RWPE2 (cell line): ENCODE data around the gene NLRP1.

ENCODE experiments used
- ATAC-seq: fragments of 200-7000 bp; cut with Tn5 transposase; 3 replicates; pipeline ENCODE4 v1.9.1; 2021; ENCODE audit warnings: low read depth
- DNase-seq: peaks from one replicate; pipeline ENCODE4 v3.0.0-alpha.2; 2020; ENCODE audit warnings: low spot score
- H3K27ac ChIP-seq: fragments of 450-650 bp; 2 replicates; pipeline ENCODE4 v1.5.1; 2017; ENCODE audit warnings: mild to moderate bottlenecking; ENCODE audit not compliant: poor library complexity, severe bottlenecking
- H3K27me3 ChIP-seq: fragments of 250-450 bp; sonication (Bioruptor Pico); 2 replicates; pipeline ENCODE4 v1.5.1; 2021; ENCODE audit warnings: mild to moderate bottlenecking, moderate library complexity; ENCODE audit not compliant: insufficient read depth, poor library complexity, severe bottlenecking
- H3K36me3 ChIP-seq: fragments of 250-450 bp; sonication (Bioruptor Pico); 2 replicates; pipeline ENCODE4 v1.5.1; 2020; ENCODE audit warnings: low read depth, mild to moderate bottlenecking, moderate library complexity
- H3K4me1 ChIP-seq: fragments of 250-450 bp; sonication (Bioruptor Pico); 2 replicates; pipeline ENCODE4 v1.5.1; 2021; ENCODE audit warnings: mild to moderate bottlenecking, moderate library complexity; ENCODE audit not compliant: insufficient read depth, poor library complexity, severe bottlenecking
- H3K4me3 ChIP-seq: fragments of 250-450 bp; sonication (Bioruptor Pico); 2 replicates; pipeline ENCODE4 v1.5.1; 2021; ENCODE audit warnings: mild to moderate bottlenecking, moderate library complexity; ENCODE audit not compliant: severe bottlenecking
- H3K9me3 ChIP-seq: fragments of 250-450 bp; sonication (Bioruptor Pico); 2 replicates; pipeline ENCODE4 v1.5.1; 2021; ENCODE audit warnings: mild to moderate bottlenecking, moderate library complexity; ENCODE audit not compliant: severe bottlenecking
- TF ChIP-seq, protein P1 (sequence below): fragments of 450-650 bp; IDR thresholded peaks from one replicate; pipeline ENCODE4 v1.5.1; 2017; ENCODE audit warnings: mild to moderate bottlenecking, moderate library complexity; ENCODE audit not compliant: poor library complexity, severe bottlenecking

The NLRP1 gene

DNA sequence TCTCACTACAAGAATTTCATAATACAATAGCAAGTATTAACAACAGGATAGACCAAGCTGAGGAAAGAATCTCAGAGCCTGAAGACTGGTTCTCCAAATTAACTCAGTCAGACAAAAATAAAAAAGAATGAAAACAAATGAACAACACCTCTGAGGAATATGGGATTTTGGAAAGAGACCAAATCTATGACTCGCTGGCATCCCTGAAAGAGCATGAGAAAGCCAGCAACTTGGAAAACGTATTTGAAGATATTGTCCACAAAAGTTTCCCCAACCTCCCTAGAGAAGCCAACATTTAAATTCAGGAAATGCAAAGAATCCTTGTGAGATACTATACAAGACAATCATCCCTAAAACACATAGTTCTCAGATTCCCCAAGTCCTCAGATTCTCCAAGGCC, 20.9 kb downstream of the NLRP1 start:
- Histone ChIP-seq H3K27me3 (no peaks in the 10 kb centered on the region), H3K4me1 (no peaks in the 10 kb centered on the region), H3K4me3 (no peak overlapping the region), H3K36me3 (peaks cover 35% of the 10 kb centered on the region), H3K9me3 (no peaks in the 10 kb centered on the region), H3K27ac (no peak overlapping the region)
- TF ChIP-seq, protein P1, sequence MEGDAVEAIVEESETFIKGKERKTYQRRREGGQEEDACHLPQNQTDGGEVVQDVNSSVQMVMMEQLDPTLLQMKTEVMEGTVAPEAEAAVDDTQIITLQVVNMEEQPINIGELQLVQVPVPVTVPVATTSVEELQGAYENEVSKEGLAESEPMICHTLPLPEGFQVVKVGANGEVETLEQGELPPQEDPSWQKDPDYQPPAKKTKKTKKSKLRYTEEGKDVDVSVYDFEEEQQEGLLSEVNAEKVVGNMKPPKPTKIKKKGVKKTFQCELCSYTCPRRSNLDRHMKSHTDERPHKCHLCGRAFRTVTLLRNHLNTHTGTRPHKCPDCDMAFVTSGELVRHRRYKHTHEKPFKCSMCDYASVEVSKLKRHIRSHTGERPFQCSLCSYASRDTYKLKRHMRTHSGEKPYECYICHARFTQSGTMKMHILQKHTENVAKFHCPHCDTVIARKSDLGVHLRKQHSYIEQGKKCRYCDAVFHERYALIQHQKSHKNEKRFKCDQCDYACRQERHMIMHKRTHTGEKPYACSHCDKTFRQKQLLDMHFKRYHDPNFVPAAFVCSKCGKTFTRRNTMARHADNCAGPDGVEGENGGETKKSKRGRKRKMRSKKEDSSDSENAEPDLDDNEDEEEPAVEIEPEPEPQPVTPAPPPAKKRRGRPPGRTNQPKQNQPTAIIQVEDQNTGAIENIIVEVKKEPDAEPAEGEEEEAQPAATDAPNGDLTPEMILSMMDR: no peak
- ATAC-seq (no peak), DNase-seq (no peak)

DNA sequence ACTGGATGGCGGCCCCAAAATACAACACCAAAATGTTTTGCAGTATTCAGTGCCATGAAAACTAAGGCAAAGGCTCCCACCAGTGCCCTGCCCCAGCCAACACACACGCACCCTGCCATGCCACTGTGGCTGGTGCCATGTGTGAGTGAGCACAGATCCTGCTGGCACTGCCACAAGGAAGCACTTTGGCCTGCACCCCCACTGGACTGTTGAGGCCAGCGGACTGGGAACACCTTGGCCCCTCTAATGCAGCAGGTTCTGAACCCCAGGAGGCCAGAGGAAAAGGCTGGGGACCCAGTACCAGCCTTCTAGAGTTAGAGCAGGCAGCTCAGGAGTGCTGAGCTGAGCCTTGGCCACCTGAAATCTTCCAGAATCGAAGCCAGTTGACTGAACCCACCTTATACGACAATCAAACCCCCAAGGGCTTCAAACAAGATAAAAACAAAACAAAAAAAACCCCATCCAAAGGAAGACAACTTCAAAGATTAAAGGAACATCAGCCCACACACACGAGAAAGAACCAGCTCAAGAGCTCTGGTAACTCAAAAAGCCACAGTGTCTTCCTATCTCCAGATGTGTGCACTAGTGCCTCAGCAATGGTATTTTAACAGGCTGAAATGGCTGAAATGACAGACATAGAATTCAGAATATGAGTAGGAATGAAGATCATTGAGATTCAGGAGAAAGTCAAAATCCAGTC, 21.5 kb downstream of the NLRP1 start:
- no peaks in the 10 kb centered on the region for H3K4me1 ChIP-seq
- DNase-seq: no peak
- H3K9me3 ChIP-seq: no peaks in the 10 kb centered on the region
- no peak overlapping the region for H3K27ac ChIP-seq
- H3K36me3 ChIP-seq: peaks cover 34% of the 10 kb centered on the region
- no peaks in the 10 kb centered on the region for H3K27me3 ChIP-seq
- TF ChIP-seq, protein P1: no peak
- no peak for ATAC-seq
- H3K4me3 ChIP-seq: no peak overlapping the region

DNA sequence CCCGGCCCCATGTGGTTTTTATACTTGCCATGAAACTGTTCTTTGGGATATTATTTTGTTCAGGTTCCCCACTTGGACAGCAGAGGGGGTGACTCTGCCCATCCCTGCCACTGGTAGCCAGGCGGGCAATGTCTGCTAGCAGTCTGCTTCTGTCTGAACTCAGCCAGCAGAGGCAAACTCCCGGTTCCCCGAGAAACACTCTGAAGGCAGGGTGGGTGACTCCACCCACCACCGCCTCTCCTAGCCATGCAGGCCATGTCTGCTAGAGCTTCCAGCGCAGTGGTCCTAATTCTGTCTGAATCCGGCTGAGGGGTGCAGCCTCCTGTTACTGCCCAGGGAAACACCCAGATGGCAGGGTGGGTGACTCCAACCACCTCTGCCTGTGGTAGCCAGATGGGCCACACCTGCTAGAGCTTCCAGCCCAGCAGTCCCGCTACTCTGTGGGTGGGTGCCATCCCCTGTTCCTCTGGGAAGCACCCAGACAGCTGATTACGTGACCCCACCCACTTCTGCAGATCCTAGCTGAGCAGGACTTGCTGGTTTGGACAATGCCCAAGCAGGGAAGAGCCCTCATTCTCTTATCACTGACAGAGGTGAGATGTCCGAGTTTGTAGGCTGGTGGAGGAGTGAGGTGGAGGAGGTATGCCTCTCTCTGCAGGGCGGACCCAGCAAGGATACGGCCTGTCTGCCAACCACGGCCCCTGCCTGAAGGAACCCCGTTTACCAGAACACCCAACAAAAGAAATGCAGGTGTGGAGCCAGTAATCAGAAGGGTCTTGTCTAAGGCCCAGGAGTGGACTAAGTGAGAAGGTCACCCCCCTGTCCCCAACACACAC, 22.4 kb downstream of the NLRP1 start:
- H3K27me3 ChIP-seq: no peaks in the 10 kb centered on the region
- H3K4me1 ChIP-seq: no peaks in the 10 kb centered on the region
- H3K36me3 ChIP-seq: peaks cover 33% of the 10 kb centered on the region
- DNase-seq (no peak), ATAC-seq (no peak)
- no peaks in the 10 kb centered on the region for H3K9me3 ChIP-seq
- TF ChIP-seq, protein P1: no peak
- no peak overlapping the region for H3K27ac ChIP-seq
- H3K4me3 ChIP-seq: no peak overlapping the region

DNA sequence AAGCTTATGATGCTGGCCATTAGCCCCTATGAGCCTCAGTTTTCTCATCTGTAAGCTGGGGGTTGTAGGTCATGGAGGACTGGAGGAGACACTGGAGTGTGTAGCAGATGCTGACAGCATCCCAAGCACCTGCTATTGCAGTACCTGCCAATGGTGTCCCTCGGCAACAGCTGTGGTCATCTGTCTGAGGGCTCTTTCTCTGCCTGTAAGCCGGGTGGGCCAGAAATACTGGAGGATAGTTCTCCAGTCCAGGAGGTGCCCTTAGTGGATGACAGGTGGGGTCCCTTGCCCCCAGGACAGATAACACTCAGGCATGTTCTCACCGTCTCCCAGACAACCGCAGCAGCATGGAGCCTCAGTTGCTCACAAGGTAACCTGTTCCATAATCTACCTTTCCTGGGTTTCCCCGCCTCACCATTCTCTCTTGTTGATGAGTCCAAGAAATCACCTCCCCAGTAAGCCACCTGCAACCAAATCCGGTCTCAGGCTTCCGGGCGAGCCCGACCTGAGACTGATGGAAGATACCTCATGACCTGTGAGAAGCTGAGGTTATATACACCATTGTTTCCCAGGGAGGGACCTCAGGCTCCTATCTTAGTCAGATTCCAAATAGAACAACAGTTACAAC, 23.8 kb downstream of the NLRP1 start:
- no peak for DNase-seq
- TF ChIP-seq, protein P1: no peak
- Histone ChIP-seq H3K36me3 (peaks cover 30% of the 10 kb centered on the region), H3K4me3 (no peak overlapping the region), H3K9me3 (no peaks in the 10 kb centered on the region), H3K27me3 (no peaks in the 10 kb centered on the region), H3K27ac (no peak overlapping the region), H3K4me1 (no peaks in the 10 kb centered on the region)
- ATAC-seq: no peak
